Testis (tissue), 5 donors: ENCODE measurements around the gene LAMTOR4. TPM values are rescaled to one million over a fixed set of nuclear protein-coding genes. Genes with fewer than 3 reads are reported as not detected.

ENCODE experiments used
- DNase-seq: peaks from one replicate; pipeline ENCODE4 v3.0.0-alpha.2; 2019
- H3K27ac ChIP-seq, 2 donors: fragments of 200-600 bp; sonication (generic); one replicate each; pipeline ENCODE4 v1.5.1; 2019
- H3K27me3 ChIP-seq: fragments of 200-600 bp; sonication (generic); one replicate; pipeline ENCODE4 v1.5.1; 2019
- H3K36me3 ChIP-seq: fragments of 200-600 bp; sonication (generic); one replicate; pipeline ENCODE4 v1.5.1; 2017; ENCODE audit warnings: low read depth; ENCODE audit errors: missing control alignments
- H3K4me1 ChIP-seq: fragments of 200-600 bp; sonication (generic); one replicate; pipeline ENCODE4 v1.5.1; 2019
- H3K4me3 ChIP-seq, 2 donors: fragments of 200-600 bp; sonication (generic); one replicate each; pipeline ENCODE4 v1.5.1; 2017 to 2019
- H3K9me3 ChIP-seq: fragments of 200-600 bp; sonication (generic); one replicate; pipeline ENCODE4 v1.5.1; 2017
- POLR2A ChIP-seq: fragments of 450-650 bp; IDR thresholded peaks from one replicate; pipeline ENCODE4 v1.6.1; 2017; ENCODE audit warnings: antibody characterized with exemption, mild to moderate bottlenecking, moderate library complexity
- WGBS, 2 donors: methylation state at CpG; one replicate each; pipeline ENCODE4 v1.1.5; 2018; 5-methylcytosine and 5-hydroxymethylcytosine counted together
- intact Hi-C: fragments of 100-400 bp; cut with DNase I; formaldehyde crosslinking; loops from one replicate; pipeline ENCODE4 v1.15.1; 2023; ENCODE audit warnings: low total_unique reads
- long read RNA-seq, 2 donors: transcript quantifications; one replicate each; lab custom pipeline, GENCODE V29; 2026
- polyA plus RNA-seq: library from polyadenylated mRNA; stranded (reverse); fragments of 350-450 nt; fragmentation: Illumina TruSeq; extraction: RNeasy Lipid Tissue Mini Kit (QIAGEN cat#74804); gene quantifications from one replicate; pipeline ENCODE4 v1.2.3, GENCODE V29; 2014; ENCODE audit warnings: low read depth, low replicate concordance; ENCODE audit not compliant: insufficient read depth
- total RNA-seq, 2 donors: library from RNA; depleted of rRNA; stranded (reverse); fragments of >200 nt; gene quantifications; one replicate each; pipeline ENCODE4 v1.2.3, GENCODE V29; 2016
- TF ChIP-seq, protein P1 (sequence below), 3 experiments: fragments of 450-650 bp in 2 of 3; fragments of 200-600 bp in 1 of 3; sonication (generic) in 1 of 3; IDR thresholded peaks; one replicate each; pipeline ENCODE4 v1.5.1; 2016 to 2019; ENCODE audit warnings: antibody characterized with exemption in 3 of 3, mild to moderate bottlenecking in 2 of 3, moderate library complexity in 1 of 3

Gene LAMTOR4
- 100 to 1,000 TPM; 144 to 179 TPM for total RNA-seq
- polyA plus RNA-seq = 136 TPM
- long read RNA-seq, donor 1, transcript LAMTOR4-201 (4 exons, 605 nt) = major isoform, 53 of 94 reads
- long read RNA-seq, donor 1, transcript LAMTOR4-205 (4 exons, 621 nt) = minor isoform, 9 of 94 reads
- long read RNA-seq, donor 1, transcript LAMTOR4-204 (3 exons, 371 nt) = minor isoform, 16 of 94 reads
- long read RNA-seq, donor 1, partial matches to known transcripts = 13 of 94 reads
- long read RNA-seq, donor 1, other reads (novel, unspliced or antisense) = 0 of 94 reads
- long read RNA-seq, donor 2, transcript LAMTOR4-201 (4 exons, 605 nt) = major isoform, 32 of 47 reads
- long read RNA-seq, donor 2, transcript LAMTOR4-204 (3 exons, 371 nt) = minor isoform, 5 of 47 reads
- long read RNA-seq, donor 2, partial matches to known transcripts = 6 of 47 reads
- long read RNA-seq, donor 2, other reads (novel, unspliced or antisense) = 0 of 47 reads

- intact Hi-C loops = no loop called here
- H3K27me3 ChIP-seq = no peaks in the 10 kb centered on the region
These were observed at the start of gene LAMTOR4 for GRCh38 chr7:100148559-100149328. Gene LAMTOR4, plus strand, starts transcription at chr7:100148918. Its CDS starts 55 bp downstream, at chr7:100148973.

DNA sequence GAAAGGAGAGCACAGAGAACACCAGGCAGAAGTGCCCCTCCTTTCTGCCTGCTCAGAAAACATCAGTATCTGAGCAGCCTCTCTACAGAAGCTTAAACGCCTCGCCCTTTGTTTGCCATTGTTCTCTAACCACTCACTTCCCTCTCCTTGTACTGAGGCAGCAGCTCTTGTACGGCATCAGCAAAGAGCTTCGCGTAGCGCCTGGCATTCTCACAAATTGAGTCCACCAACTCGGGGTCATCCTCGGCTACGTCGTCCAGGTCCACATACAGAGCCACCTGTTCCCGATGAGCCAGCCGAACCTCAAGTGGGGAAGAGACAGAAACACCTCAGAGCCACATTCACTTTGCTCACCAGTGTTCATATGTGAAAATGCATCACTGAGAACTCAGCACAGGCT lies 49.3 kb upstream of the LAMTOR4 start:
- no peak for TF ChIP-seq POLR2A
- TF ChIP-seq, protein P1, sequence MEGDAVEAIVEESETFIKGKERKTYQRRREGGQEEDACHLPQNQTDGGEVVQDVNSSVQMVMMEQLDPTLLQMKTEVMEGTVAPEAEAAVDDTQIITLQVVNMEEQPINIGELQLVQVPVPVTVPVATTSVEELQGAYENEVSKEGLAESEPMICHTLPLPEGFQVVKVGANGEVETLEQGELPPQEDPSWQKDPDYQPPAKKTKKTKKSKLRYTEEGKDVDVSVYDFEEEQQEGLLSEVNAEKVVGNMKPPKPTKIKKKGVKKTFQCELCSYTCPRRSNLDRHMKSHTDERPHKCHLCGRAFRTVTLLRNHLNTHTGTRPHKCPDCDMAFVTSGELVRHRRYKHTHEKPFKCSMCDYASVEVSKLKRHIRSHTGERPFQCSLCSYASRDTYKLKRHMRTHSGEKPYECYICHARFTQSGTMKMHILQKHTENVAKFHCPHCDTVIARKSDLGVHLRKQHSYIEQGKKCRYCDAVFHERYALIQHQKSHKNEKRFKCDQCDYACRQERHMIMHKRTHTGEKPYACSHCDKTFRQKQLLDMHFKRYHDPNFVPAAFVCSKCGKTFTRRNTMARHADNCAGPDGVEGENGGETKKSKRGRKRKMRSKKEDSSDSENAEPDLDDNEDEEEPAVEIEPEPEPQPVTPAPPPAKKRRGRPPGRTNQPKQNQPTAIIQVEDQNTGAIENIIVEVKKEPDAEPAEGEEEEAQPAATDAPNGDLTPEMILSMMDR (IDR thresholded peaks at IDR 0.05) = no peak
- DNase-seq = no peak
- Histone ChIP-seq H3K27me3 (no peaks in the 10 kb centered on the region), H3K4me1 (no peaks in the 10 kb centered on the region), H3K4me3 (no peak overlapping the region), H3K27ac (peak overlapping the region in 1 of 2 donors; percentile 93), H3K9me3 (no peaks in the 10 kb centered on the region), H3K36me3 (no peaks in the 10 kb centered on the region)
- intact Hi-C loops = no loop called here
- 44 to 52% methylated on average over 11 to 12 of the region's 12 CpGs for WGBS, 2 donors

More at GRCh38 chr7:100148559-100149328, at the start of gene LAMTOR4:
- H3K4me1 ChIP-seq = peaks cover 6% of the 10 kb centered on the region
- peak within 1 kb of the TSS; percentile 75 to 85 for H3K27ac ChIP-seq
- TF ChIP-seq POLR2A = peak; percentile 6
- TF ChIP-seq, protein P1 (IDR thresholded peaks at IDR 0.05) = no peak
- H3K9me3 ChIP-seq = no peaks in the 10 kb centered on the region
- no peaks in the 10 kb centered on the region for H3K36me3 ChIP-seq
- WGBS, 2 donors = 0 to 1% methylated on average over 28 to 46 of the region's 46 CpGs
- peak within 1 kb of the TSS; percentile 75 to 86 for H3K4me3 ChIP-seq
- DNase-seq = peak; percentile 100

GRCh38 chr7:100100420-100101015 lies 48.2 kb upstream of the LAMTOR4 start:
- intact Hi-C loops = no loop called here
- Histone ChIP-seq H3K4me3 (peak overlapping the region; percentile 71 to 85), H3K36me3 (no peaks in the 10 kb centered on the region), H3K27me3 (no peaks in the 10 kb centered on the region), H3K27ac (peak overlapping the region; percentile 66 to 93), H3K4me1 (no peaks in the 10 kb centered on the region), H3K9me3 (no peaks in the 10 kb centered on the region)
- 0 to 2% methylated on average over 10 to 58 of the region's 61 CpGs for WGBS, 2 donors
- peak; percentile 96 for DNase-seq
- TF ChIP-seq, protein P1 (IDR thresholded peaks at IDR 0.05) = peak in 1 of 3 experiments; percentile 8
- TF ChIP-seq POLR2A = no peak

DNA sequence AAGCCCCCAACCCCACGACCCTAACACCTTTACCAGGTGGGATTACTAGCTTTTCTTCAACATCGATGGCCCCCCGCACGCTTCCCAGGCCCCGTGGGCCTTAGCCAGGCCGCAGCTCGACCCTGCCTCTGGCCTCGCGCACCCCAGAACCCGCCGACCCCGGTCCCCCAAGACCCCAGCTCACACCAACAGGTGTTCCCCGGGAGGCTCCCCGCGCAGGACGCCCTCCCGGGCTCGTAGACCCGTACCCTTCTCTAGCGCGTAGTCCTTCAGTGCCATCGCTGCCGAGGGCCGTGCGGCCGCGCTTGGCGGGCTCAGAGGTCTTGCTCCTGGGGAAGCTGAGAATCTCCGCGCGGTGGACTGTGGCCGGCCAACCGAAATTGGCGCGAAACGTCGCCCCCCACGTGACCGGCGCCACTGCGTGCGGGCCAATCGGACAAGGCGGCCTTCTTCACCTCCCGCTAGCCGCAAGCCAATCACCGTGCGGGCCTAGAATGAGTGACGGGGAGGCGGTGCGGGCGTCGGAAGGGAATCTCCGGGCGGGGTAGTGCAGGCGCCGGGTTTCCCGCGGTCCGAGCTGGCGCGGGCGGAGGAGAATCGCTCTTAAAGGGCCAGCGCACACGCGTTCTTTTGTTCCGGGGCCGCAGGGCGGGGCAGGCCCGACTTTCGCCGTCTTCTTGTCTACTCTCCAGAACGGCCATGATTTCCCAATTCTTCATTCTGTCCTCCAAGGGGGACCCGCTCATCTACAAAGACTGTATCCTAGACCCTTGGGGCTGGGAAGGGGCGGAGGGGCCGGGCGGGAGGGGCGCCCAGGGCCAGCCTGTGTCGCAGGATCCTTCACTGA lies 47.5 kb upstream of the LAMTOR4 start, which contains the start of the genes AP4M1 and MCM7:
Gene AP4M1 (plus strand): TSS at position 628 of the 847 bp plus-strand sequence. CDS start 72 bp downstream, at position 700.
Gene MCM7 (minus strand): TSS at position 382 of the 847 bp plus-strand sequence. CDS start 103 bp downstream, at position 279.
- 0% methylated on average over 9 to 80 of the region's 80 CpGs for WGBS, 2 donors
- H3K27ac ChIP-seq = peak within 1 kb of the TSS; percentile 73 to 93

More for the DNA sequence above, 47.5 kb upstream of the LAMTOR4 start, which contains the start of the genes AP4M1 and MCM7:
- no peaks in the 10 kb centered on the region for H3K36me3 ChIP-seq
- H3K4me3 ChIP-seq = peak within 1 kb of the TSS; percentile 71 to 85
- no peaks in the 10 kb centered on the region for H3K27me3 ChIP-seq
- H3K9me3 ChIP-seq = no peaks in the 10 kb centered on the region
- TF ChIP-seq POLR2A = no peak
- TF ChIP-seq, protein P1 (IDR thresholded peaks at IDR 0.05) = no peak
- intact Hi-C loops = no loop called here
- peak; percentile 99 for DNase-seq
- no peaks in the 10 kb centered on the region for H3K4me1 ChIP-seq
